ENCODE results near the gene LSG1. TPM values are rescaled to one million over a fixed set of nuclear protein-coding genes. Genes with fewer than 3 reads are reported as not detected.

Gene LSG1
- total and polyA plus RNA-seq, 9 of the 15 experiments (the other 6 are each of a cell fraction or from before 2014, with no cell fraction given), result 14.9 to 73.7 (median 46.7) TPM

- TF ChIP-seq AFF4 (CRISPR knock-in tag; IDR thresholded peaks at IDR 0.05), result no peak
- no peak for TF ChIP-seq ZBTB7A (IDR thresholded peaks at IDR 0.05; ENCODE audit: borderline replicate concordance, control insufficient read depth, low read depth, low read length)
- TF ChIP-seq DLX4 (CRISPR knock-in tag; IDR thresholded peaks at IDR 0.05), result no peak
- no peak for TF ChIP-seq SIX5 (IDR thresholded peaks at IDR 0.05; ENCODE audit: borderline replicate concordance in 1 of 2, insufficient read depth in 1 of 2, low read depth in 1 of 2, low read length in 2 of 2)
- TF ChIP-seq TFAM (CRISPR knock-in tag; conservative IDR thresholded peaks at IDR 0.05), result no peak
- no peak for TF ChIP-seq ZNF766 (CRISPR knock-in tag; conservative IDR thresholded peaks at IDR 0.05)
- TF ChIP-seq GATA2 (CRISPR knock-in tag; IDR thresholded peaks at IDR 0.05), result no peak
- no peak for TF ChIP-seq IRF1 (CRISPR knock-in tag; IDR thresholded peaks at IDR 0.05; ENCODE audit: borderline replicate concordance)
- TF ChIP-seq PHB (CRISPR knock-in tag; IDR thresholded peaks at IDR 0.05), result no peak
- no peak for TF ChIP-seq ETV5 (CRISPR knock-in tag; IDR thresholded peaks at IDR 0.05; ENCODE audit: low read depth)
- TF ChIP-seq GTF2A2 (tag; IDR thresholded peaks at IDR 0.05), result no peak
- TF ChIP-seq TGIF2 (CRISPR knock-in tag; IDR thresholded peaks at IDR 0.05), result no peak
- TF ChIP-seq NR3C1 (CRISPR knock-in tag; IDR thresholded peaks at IDR 0.05), result 0 out of 2 replicates have a peak, but pooled peaks have one; percentile 63
- no peak for TF ChIP-seq ZBTB26 (CRISPR knock-in tag; IDR thresholded peaks at IDR 0.05)
- TF ChIP-seq NR2C1 (IDR thresholded peaks at IDR 0.05), result no peak
- no peak for TF ChIP-seq NR2C1 (tag; IDR thresholded peaks at IDR 0.05)
- TF ChIP-seq HNRNPL (IDR thresholded peaks at IDR 0.05; ENCODE audit: low read depth, low read length), result no peak
- peak; percentile 52 to 70; a peak in 2 of 4 replicates for TF ChIP-seq NONO (IDR thresholded peaks at IDR 0.05; ENCODE audit: low read depth in 2 of 2, low read length in 1 of 2)
- TF ChIP-seq CC2D1A (IDR thresholded peaks at IDR 0.05), result peak; percentile 90
- no peak for TF ChIP-seq MCM2 (IDR thresholded peaks at IDR 0.05; ENCODE audit: low read depth)
- no peak for TF ChIP-seq PRMT5 (CRISPR knock-in tag; IDR thresholded peaks at IDR 0.05)
- no peak for TF ChIP-seq TEAD4 (IDR thresholded peaks at IDR 0.05; ENCODE audit: low read length)
- no peak for TF ChIP-seq TEAD4 (CRISPR knock-in tag; IDR thresholded peaks at IDR 0.05; ENCODE audit: borderline replicate concordance)
- TF ChIP-seq ZNF707 (CRISPR knock-in tag; conservative IDR thresholded peaks at IDR 0.05), result no peak
Measured at GRCh38 chr3:194685718-194686413, 13.9 kb upstream of the LSG1 start, which contains the start of gene FAM43A (continued).

Data from K562 (cell line).